NB4 (cell line): ENCODE measurements around the gene FFAR1.
"Not testable (repeated sequence)": the region's sequence is repeated elsewhere in the genome, so short reads cannot be mapped to it uniquely, and the experiment has no call there.

Source experiments
- MYC ChIP-seq: IDR thresholded peaks from 2 replicates; pipeline ENCODE4 v1.6.1; 2011; ENCODE audit warnings: low read depth, low read length
- POLR2A ChIP-seq: IDR thresholded peaks from 2 replicates; pipeline ENCODE4 v1.6.1; 2011; ENCODE audit warnings: mild to moderate bottlenecking; ENCODE audit not compliant: insufficient read length; ENCODE audit errors: extremely low read depth
- TF ChIP-seq, protein P1 (sequence below): IDR thresholded peaks from one replicate; pipeline ENCODE4 v1.5.1; 2012; ENCODE audit warnings: low read depth, low read length
- TF ChIP-seq, protein P2 (sequence below): IDR thresholded peaks from 2 replicates; pipeline ENCODE4 v1.6.1; 2011; ENCODE audit warnings: low read depth, low read length

GRCh38 chr19:35360081-35360480 is 12.4 kb downstream of the FFAR1 start:
- not testable (repeated sequence) for TF ChIP-seq POLR2A, MYC
- TF ChIP-seq, protein P1, sequence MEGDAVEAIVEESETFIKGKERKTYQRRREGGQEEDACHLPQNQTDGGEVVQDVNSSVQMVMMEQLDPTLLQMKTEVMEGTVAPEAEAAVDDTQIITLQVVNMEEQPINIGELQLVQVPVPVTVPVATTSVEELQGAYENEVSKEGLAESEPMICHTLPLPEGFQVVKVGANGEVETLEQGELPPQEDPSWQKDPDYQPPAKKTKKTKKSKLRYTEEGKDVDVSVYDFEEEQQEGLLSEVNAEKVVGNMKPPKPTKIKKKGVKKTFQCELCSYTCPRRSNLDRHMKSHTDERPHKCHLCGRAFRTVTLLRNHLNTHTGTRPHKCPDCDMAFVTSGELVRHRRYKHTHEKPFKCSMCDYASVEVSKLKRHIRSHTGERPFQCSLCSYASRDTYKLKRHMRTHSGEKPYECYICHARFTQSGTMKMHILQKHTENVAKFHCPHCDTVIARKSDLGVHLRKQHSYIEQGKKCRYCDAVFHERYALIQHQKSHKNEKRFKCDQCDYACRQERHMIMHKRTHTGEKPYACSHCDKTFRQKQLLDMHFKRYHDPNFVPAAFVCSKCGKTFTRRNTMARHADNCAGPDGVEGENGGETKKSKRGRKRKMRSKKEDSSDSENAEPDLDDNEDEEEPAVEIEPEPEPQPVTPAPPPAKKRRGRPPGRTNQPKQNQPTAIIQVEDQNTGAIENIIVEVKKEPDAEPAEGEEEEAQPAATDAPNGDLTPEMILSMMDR = not testable (repeated sequence)
- TF ChIP-seq, protein P2, sequence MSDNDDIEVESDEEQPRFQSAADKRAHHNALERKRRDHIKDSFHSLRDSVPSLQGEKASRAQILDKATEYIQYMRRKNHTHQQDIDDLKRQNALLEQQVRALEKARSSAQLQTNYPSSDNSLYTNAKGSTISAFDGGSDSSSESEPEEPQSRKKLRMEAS = not testable (repeated sequence)
